NCI-H82 treated with DMSO at 0.1 percent for 48 hours (cell line): ENCODE data around the gene ARPC4.
"Not testable (repeated sequence)": the region's sequence is repeated elsewhere in the genome, so short reads cannot be mapped to it uniquely, and the experiment has no call there.

ENCODE experiments used
- DNase-seq: peaks from one replicate; lab custom pipeline; 2025; ENCODE audit not compliant: unreplicated experiment; lab: John Stamatoyannopoulos, UW

ARPC4 gene

DNA sequence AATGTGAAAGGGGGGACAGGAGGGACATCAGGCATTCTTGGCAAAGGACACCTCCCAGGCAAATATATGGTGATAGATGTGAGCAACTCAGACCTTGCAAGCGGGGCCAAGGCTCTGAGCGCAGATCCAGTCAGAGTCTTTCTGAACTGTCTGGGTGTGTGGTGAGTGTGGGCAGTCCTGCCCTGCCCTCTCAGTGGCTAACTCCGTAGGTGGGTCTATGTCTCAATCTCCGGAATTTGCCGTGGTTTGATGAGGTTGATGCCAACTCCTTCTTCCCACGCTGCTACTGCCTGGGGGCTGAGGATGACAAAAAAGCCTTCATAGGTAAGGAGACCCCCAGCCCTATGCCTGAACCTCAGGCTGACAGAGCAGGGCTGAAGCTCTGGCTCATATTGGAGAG lies 24.6 kb downstream of the ARPC4 start:
- DNase-seq = no peak

DNA sequence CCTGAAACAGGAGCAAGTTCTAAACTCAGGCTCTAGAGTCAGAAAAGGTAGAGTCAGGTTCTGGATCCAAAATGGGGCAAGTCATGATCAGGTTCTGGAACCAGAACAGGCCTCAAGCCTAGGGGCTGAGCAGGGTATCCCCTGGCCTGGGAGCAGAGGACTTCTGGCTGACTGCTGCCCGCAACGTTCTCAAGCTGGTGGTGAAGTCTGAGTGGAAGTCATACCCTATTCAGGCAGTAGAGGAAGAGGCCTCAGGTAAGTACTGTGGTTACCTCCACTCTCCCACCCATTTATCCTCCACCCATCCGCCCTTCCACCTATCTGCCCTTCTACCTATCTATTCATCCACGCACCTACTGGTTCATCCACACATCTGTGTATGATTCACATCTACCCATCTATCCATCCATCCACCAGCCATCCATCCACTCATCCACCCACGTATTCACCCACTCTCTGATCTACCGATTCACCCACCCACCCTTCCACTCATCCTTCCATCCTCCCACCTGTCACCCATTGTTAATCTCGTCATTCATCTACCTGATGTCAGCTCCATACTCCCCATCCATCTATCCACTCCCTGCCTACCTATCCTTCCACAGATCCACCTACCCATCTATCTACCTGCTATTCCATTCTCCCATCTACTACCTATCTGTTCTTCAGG lies 25.9 kb downstream of the ARPC4 start:
- no peak for DNase-seq

DNA sequence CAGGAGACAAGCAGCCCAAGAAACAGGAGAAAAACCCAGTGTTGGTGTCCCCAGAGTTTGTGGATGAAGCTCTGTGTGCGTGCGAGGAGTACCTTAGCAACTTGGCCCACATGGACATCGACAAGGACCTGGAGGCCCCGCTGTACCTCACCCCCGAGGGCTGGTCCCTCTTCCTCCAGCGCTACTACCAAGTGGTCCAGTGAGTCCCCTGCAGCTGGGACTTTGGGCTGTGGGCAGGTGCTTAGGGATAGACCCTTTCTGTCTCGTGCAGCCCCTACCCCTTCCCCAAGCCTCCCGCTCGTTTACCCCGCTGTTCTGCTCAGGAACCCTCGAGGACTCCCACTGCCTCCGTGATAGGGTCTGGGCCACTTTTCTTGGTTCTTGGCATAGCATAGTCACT lies 27.7 kb downstream of the ARPC4 start:
- DNase-seq = no peak

DNA sequence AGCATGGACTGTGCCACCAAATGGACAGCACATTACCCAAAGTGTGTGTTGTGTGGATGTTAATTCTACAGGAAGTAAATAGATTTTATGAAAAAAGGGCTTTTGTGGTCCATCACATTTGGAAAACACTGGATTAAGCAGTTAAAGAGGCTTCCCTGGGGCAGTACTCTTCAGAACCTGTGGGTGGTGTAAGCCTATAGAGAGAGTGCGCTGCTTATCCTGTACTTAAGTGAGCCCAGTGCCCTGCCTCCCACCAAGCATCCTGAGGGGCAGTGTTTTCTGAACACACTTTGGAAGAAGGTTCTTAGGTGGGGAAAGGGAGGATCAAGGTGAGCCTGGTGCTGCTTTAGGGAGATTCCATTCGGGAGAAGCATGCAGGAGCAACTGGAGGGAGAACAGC lies 28.1 kb downstream of the ARPC4 start:
- DNase-seq = peak; percentile 16

DNA sequence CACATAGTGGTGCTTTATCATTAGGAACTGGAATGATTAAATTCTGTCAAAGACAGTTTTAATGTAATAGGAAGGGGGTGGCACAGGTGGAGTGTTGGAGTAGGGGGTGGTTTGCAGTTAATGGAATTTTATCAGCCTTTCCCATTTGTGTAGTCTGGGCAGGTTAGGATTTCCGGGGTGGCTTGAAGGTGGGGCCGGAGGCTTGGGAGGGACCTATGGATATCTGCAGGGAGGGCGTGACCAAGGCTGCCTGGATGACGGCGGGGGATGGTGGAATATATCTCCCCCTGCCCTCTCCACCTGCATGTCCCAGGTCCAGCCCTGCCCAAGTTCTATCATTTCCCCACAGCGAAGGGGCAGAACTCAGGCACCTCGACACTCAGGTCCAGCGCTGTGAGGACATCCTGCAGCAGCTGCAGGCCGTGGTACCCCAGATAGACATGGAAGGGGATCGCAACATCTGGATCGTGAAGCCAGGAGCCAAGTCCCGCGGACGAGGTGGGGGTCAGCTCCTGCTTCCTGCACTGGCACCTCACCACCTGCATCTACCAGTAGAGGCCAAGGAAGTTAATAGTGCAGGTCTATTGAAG lies 32.7 kb downstream of the ARPC4 start:
- no peak for DNase-seq

DNA sequence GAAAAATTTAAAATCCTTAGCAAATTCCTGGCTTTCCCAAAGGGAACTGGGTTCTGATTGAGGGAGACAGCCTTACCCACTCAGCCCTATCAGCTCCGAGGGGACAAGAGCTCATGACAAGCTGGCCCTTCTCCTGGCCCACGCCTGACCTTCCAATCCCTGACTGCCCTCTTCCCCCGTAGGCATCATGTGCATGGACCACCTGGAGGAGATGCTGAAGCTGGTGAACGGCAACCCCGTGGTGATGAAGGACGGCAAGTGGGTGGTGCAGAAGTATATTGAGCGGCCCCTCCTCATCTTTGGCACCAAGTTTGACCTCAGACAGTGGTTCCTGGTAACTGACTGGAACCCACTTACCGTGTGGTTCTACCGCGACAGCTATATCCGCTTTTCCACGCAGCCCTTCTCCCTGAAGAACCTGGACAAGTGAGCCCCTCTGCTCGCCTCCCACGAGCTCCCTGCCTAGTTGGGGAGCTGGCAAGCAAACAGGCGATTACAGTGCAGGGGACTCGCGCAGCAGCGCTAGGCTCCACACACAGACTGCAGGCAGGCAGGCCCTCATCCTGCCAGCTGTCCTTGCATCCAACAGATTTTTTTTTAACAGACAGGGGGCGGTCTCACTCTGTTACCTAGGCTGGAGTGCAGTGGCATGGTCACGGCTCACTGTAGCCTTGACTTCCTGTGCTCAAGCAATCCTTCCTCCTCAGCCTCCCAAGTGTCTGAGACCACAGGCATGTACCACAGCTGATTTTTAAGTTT lies 34.1 kb downstream of the ARPC4 start:
- peak; percentile 21 for DNase-seq

DNA sequence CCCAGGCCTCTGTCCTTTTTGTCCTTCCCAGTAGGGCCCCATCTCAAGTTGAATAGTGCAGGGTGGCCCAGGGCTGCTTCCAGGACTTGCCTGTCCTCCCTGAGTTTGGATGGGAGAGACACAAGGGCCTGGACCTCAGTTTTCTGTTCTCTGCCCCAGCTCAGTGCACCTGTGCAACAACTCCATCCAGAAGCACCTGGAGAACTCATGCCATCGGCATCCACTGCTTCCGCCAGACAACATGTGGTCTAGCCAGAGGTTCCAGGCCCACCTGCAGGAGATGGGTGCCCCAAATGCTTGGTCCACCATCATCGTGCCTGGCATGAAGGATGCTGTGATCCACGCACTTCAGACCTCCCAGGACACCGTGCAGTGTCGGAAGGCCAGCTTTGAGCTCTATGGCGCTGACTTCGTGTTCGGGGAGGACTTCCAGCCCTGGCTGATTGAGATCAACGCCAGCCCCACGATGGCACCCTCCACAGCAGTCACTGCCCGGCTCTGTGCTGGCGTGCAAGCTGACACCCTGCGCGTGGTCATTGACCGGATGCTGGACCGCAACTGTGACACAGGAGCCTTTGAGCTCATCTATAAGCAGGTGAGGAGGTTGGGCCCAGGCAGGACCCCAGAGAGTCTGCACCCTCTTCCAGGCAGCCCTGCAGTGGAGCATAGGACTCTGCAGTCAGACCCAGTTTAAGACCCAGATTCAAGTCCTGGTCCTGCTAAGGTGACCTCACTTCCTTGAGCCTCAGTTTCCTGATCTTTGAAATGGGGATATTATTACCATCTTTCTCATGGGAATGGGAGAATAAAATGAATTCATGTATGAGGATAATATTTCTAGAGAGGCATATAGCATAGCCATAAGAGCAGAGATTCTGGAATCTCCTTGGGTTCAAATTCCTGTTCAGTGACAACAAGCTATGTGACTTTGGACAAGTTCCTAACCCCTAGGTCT lies 36.2 kb downstream of the ARPC4 start:
- DNase-seq = no peak

DNA sequence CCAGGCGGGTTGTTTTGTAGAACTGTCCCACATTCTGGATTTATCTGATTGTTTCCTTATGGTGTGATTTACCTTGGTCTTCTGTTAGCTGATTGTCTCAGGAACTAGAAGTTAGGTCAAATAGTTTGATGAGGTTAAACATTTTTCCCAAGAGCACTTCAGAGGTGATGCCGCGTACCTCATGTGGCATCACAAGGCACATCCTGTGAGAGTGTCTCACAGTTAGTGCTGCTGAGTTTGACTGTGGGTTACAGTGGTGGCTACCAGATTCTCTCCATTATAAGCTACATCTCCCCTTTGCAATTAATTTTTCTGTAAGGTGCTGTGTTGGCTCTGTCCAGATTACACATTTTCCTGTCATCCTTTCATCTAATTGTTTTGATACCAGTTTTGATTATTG lies 38.4 kb downstream of the ARPC4 start:
- no peak for DNase-seq

DNA sequence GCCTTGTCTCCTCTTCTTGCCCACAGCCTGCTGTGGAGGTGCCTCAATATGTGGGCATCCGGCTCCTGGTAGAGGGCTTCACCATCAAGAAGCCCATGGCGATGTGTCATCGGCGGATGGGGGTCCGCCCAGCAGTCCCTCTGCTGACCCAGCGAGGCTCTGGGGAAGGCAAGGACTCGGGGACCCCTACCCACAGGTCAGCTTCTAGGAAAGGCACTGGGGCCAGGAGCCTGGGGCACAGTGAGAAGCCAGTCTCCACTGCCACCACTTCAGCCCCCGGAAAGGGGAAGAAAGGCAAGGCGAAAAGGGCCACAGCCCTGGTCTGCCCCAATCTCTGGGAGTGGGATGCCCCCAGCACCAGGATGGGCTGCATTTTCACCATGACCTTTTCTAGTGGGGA lies 40.2 kb downstream of the ARPC4 start:
- DNase-seq = no peak

DNA sequence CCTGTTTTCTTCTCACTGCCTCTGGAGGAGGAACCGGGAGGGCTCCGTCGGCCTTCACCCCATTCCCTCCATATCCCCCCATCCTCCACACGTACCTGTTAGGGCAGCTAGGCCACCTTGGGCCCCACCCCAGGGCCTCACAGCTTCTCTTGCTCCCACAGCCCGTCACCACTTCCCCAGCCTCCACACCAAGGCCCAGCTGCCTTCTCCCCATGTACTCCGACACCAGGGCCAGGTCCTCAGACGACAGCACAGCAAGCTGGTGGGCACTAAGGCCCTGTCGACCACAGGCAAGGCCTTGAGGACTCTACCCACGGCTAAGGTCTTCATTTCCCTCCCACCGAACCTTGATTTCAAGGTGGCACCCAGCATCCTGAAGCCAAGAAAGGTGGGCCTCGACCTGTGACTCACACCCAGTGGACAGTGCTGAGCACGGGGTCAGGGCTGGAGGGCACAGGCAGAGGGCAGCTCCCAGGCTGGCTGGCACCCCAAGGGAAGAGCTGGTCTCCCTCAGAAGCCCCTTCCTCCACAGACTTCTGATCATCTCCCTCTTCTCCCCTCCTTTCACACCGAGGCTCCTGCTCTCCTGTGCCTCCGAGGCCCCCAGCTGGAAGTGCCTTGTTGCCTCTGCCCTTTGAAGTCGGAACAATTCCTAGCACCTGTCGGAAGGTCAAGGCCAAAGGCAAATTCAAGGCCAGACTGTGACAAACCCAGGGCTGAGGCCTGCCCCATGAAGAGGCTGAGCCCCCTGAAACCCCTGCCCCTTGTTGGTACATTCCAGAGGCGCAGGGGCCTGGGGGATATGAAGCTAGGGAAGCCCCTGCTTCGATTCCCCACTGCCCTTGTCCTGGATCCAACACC lies 41.9 kb downstream of the ARPC4 start:
- DNase-seq = no peak

DNA sequence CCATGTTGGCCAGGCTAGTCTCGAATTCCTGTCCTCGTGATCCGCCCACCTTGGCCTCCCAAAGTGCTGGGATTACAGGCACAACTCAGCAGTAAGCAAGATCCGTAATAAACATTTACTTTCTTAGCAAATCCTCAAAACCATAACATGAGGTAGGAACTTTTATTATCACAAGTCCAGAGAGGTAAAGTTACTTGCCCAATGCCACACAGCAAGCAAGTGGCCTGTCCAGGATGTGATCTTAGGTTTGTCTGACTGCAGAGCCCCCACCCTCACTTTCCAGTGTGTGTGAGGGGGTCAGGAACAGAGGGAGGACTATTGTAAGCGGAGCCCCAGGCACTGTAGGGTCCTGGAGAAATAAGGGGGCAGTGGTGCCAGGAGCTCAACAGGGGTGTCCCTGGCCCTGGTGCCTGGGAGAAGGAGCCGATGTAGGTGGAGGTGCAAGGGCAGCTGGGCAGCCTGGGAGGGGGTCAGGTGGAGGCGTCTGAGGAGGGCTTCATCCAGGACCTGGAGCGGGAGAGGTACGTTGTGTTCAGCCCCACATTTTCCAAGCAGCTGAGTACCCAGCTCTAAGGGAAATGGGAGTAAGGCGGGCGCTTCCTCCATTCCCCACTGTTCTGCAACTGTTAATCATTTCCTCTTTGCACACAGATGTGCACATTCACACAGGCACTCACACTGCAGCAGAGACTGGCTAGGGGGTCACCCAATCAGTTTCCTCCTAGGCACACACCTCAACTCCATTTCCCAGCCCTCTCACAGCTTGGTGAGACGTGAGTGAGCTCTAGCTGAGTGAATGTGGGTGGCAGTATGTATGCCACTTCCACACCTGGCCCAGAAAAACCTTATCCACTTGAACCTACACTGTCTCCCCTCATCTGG lies 45.1 kb downstream of the ARPC4 start:
- no peak for DNase-seq

DNA sequence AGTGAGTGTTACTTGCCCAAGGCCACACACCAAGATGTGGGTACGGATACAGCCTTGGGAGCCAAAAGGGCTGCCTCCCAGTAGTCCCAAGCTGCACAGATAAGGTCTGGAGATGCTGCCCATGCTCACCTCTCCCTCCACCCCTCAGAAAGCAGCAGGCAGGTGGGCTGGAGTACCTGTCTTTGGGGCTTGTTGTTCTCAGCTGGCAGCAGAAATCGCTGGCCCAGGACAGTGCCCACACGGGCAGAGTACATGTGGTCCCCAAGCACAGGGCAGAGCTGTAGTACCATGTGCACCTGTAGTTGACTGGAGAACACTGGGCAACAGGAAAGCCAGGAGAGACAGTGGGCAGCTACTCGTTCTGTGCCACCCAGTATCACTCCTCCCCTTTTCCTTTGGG lies 46.0 kb downstream of the ARPC4 start:
- no peak for DNase-seq

DNA sequence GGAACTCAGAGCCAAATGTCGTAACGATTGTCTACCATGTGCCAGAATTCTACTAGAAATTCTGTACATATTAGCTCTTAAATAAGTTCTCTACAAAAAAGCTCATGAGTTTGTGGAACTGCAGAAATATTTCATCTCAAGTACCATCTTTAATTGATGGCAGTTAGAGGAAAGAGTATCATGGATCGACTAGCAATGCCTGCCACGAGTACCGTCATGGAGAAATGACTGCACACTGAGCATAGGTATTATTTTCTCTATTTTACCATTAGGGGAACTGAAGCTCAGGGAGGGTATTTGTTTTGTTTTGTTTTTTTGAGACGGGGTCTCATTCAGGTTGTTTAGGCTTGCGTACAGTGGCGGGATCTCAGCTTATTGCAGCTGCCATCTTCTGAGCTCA lies 48.1 kb downstream of the ARPC4 start:
- DNase-seq = no peak

DNA sequence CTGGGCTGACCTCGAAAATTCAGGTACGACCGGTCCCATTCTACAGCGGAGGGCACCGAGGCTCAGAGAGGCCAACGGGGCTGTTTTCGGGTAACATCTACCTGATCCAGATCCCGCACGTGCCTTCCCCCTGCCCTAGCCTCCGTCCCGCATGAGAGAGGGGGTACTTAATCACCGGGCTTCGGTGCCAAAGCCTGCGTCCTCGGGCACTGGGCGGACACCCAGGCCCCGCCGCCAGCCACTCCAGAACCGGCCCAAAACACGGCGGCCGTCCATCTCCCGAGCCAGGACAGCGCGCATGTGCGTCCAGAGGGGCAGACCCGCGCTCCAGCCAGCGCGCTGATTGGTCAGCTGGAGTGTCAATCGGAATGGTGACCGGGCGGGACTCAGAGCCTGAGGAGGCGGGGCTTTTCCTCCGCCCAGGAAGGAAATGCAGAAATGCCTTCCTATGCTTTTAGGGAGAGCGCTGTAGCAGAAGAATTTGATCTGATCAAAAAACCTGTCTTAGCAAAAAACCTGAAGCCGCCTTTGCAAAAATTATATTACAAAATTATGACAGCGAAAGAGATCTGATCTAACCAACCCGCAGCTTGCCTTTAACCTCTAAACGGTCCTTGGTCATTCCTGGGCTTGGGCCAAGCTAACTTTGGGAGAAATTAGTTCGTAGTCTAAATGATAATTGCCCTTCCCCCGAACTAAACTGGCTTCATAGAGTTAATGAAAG lies 51.0 kb downstream of the ARPC4 start, which contains the start of gene RPUSD3:
TSS of gene RPUSD3 (minus strand) at position 294 of the 724 bp plus-strand sequence. CDS start at position 276, 18 bp downstream.
- peak; percentile 68 for DNase-seq

DNA sequence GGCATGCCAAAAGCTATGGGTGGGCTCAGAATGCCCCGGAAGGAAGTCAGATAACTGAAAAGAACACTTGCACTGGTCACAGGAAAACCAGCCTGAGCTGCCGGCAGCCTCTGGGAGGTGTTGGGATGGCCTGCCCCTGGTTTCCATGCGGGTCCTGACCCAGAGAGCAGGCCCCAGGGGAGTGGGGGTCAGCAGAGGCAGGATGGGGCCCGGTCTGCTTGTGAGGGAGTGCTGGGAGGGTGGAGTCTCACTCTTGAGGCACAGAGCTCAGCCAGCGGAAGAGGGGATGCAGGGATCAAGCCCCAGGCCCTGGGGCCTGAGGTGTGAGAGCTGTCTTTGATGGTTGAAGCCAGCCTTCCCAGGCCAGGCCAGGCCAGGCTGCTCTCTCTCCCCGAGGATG lies 53.3 kb downstream of the ARPC4 start:
- DNase-seq = no peak

DNA sequence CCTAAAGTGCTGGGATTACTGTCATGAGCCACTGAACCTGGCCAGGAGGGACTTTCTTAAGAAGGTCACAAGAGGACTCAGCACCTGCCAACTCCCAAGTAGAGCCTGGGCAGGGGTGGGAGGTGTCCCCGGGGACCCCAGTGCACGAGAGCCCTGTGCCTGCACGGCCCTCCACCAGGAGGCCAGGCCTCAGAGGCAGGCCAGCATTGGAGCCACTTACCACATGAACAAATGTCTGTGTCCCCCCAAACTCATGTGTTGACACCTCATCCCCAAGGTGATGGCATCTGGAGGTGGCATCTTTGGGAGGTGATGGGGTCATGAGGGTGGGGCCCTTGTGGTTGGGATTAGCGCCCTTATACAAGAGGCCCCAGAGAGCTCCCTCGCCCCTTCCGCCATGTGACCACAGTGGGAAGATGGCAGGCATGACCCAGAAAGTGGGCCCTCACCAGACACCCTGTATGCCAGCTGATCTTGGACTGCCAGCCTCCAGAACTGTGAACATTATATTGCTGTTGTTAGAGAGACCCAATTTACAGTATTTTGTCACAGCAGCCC lies 54.1 kb downstream of the ARPC4 start:
- no peak for DNase-seq

DNA sequence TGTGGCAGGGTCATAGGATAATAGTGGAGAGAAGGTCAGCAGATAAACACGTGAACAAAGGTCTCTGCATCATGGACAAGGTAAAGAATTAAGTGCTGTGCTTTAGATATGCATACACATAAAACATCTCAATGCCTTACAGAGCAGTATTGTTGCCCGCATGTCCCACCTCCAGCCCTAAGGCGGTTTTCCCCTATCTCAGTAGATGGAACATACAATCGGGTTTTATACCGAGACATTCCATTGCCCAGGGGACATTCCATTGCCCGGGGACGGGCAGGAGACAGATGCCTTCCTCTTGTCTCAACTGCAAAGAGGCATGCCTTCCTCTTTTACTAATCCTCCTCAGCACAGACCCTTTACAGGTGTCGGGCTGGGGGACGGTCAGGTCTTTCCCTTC lies 55.0 kb downstream of the ARPC4 start:
- DNase-seq = not testable (repeated sequence)

DNA sequence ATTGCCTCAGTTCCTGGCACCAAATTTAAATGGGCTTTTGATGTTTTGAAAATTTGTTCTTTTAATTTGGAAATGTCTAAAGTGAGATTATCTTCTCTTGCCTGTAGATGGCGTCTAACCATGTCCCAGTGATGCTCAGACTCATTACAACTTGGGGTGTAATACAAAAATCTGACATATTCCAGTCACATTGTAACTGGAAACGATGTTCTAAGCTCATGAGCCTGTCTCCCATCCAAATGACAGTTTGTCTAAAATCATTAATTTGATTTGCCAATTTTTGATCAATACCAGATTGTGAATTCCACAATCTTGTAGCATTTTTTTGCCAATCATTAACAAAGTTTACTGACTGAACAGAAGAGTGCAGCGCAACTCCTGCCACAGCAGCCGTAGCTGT lies 56.0 kb downstream of the ARPC4 start:
- not testable (repeated sequence) for DNase-seq
